Measurements from ENCODE around the gene HBA1.
"Not testable (repeated sequence)": the region's sequence is repeated elsewhere in the genome, so short reads cannot be mapped to it uniquely, and the experiment has no call there.

HBA1 gene

GRCh38 chr16:159136-159849 is 17.2 kb upstream of the HBA1 start:
- no peak for DNase-seq (ENCODE audit: low read depth)

- DNase-seq (ENCODE audit: low read depth) = not testable (repeated sequence)
Observed at GRCh38 chr16:160242-160641, 16.2 kb upstream of the HBA1 start.

GRCh38 chr16:160691-161190 is 15.7 kb upstream of the HBA1 start:
- no peak for DNase-seq (ENCODE audit: low read depth)

GRCh38 chr16:162271-162991 is 14.0 kb upstream of the HBA1 start:
- DNase-seq (ENCODE audit: low read depth) = no peak

GRCh38 chr16:163139-163538 is 13.3 kb upstream of the HBA1 start:
- not testable (repeated sequence) for DNase-seq (ENCODE audit: low read depth)

GRCh38 chr16:163696-164095 is 12.8 kb upstream of the HBA1 start:
- DNase-seq (ENCODE audit: low read depth) = not testable (repeated sequence)

- DNase-seq (ENCODE audit: low read depth) = not testable (repeated sequence)
Observed at GRCh38 chr16:164134-164823, 12.2 kb upstream of the HBA1 start.

- no peak for DNase-seq (ENCODE audit: low read depth)
Observed at GRCh38 chr16:164827-165538, 11.5 kb upstream of the HBA1 start.

GRCh38 chr16:165539-166374 is 10.7 kb upstream of the HBA1 start, which contains the start of gene HBM:
Gene HBM, plus strand, starts transcription at chr16:165978. Its CDS starts 20 bp downstream, at chr16:165998.
- DNase-seq (ENCODE audit: low read depth) = no peak

- DNase-seq (ENCODE audit: low read depth) = no peak
Observed at GRCh38 chr16:166375-167121, 9.9 kb upstream of the HBA1 start.

- DNase-seq (ENCODE audit: low read depth) = no peak
Observed at GRCh38 chr16:167122-167690, 9.3 kb upstream of the HBA1 start.

- no peak for DNase-seq (ENCODE audit: low read depth)
Observed at GRCh38 chr16:168424-168823, 8.1 kb upstream of the HBA1 start.

GRCh38 chr16:169014-169413 is 7.5 kb upstream of the HBA1 start:
- DNase-seq (ENCODE audit: low read depth) = no peak

- DNase-seq (ENCODE audit: low read depth) = not testable (repeated sequence)
Observed at GRCh38 chr16:170088-170507, 6.4 kb upstream of the HBA1 start.

GRCh38 chr16:170788-171187 is 5.7 kb upstream of the HBA1 start:
- DNase-seq (ENCODE audit: low read depth) = no peak

GRCh38 chr16:172374-172941 is 4.0 kb upstream of the HBA1 start, which contains the start of gene HBA2:
Gene HBA2, plus strand, starts transcription at chr16:172876. Its CDS starts 37 bp downstream, at chr16:172913.
- DNase-seq (ENCODE audit: low read depth) = not testable (repeated sequence)

- not testable (repeated sequence) for DNase-seq (ENCODE audit: low read depth)
Observed at GRCh38 chr16:173211-173854, 3.1 kb upstream of the HBA1 start.

GRCh38 chr16:173928-174769 is 2.3 kb upstream of the HBA1 start:
- DNase-seq (ENCODE audit: low read depth) = not testable (repeated sequence)

Data from stimulated activated CD8-positive, alpha-beta memory T cell treated with anti-CD3 and anti-CD28 coated beads, Interleukin-15, amount 100 ng/mL, for 24 hours (primary cell).